GM18520 (cell line): ENCODE data around the gene CDK2.

ENCODE experiments used
- ATAC-seq: cut with Tn5 transposase; IDR thresholded peaks from one replicate; pipeline ENCODE4 v1.9.1; 2021; ENCODE audit not compliant: unreplicated experiment

Gene CDK2

GRCh38 chr12:56010111-56010570 lies 43.5 kb downstream of the CDK2 start:
- ATAC-seq: no peak

GRCh38 chr12:56011509-56012090 lies 45.0 kb downstream of the CDK2 start:
- ATAC-seq: no peak

- no peak for ATAC-seq
Measured at GRCh38 chr12:56013482-56013881, 46.9 kb downstream of the CDK2 start.

- no peak for ATAC-seq
Measured at GRCh38 chr12:56014205-56014604, 47.6 kb downstream of the CDK2 start.

GRCh38 chr12:56017181-56017580 lies 50.6 kb downstream of the CDK2 start:
- no peak for ATAC-seq

GRCh38 chr12:56018356-56018755 lies 51.7 kb downstream of the CDK2 start:
- ATAC-seq: no peak

- no peak for ATAC-seq
Measured at GRCh38 chr12:56020423-56021184, 54.0 kb downstream of the CDK2 start, which contains the start of gene IKZF4. Gene IKZF4, plus strand, starts transcription at chr12:56021043. Its CDS starts 451 bp downstream, at chr12:56021494.

- no peak for ATAC-seq
Measured at GRCh38 chr12:56021889-56022497, 55.4 kb downstream of the CDK2 start.
